HG02970 (cell line): Measurements from ENCODE around the gene ARHGEF26.

Source experiments
- ATAC-seq: cut with Tn5 transposase; IDR thresholded peaks from one replicate; pipeline ENCODE4 v1.9.1; 2021; ENCODE audit warnings: mild to moderate bottlenecking, moderate library complexity, moderate number of reproducible peaks; ENCODE audit not compliant: unreplicated experiment, low FRiP score

The ARHGEF26 gene

DNA sequence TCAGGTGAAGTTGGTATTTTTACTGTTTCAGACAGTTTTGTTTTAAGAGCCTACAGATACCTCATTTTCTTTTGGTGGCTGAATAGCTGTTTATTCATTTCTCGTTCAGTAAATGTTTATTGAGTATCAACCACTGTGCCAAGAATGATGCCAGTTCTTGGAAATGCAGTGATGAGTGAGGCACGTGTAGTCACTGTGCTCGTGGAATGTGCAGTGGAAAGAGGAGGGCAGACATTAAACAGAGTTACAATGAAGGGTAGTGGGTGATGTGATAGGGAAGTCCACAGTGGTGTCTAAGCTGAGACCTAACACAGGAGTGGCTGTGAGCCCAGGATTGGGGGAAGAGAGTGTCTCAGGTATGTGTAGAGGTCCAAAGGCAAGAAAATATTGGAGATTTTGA, 73.7 kb downstream of the ARHGEF26 start:
- no peak for ATAC-seq

- no peak for ATAC-seq
These were observed 74.6 kb downstream of the ARHGEF26 start for GRCh38 chr3:154195620-154196356.

GRCh38 chr3:154197751-154198150, 76.6 kb downstream of the ARHGEF26 start:
- no peak for ATAC-seq

GRCh38 chr3:154209499-154209898, 88.3 kb downstream of the ARHGEF26 start:
- no peak for ATAC-seq

- ATAC-seq = no peak
These were observed 89.8 kb downstream of the ARHGEF26 start for GRCh38 chr3:154210986-154211385.

DNA sequence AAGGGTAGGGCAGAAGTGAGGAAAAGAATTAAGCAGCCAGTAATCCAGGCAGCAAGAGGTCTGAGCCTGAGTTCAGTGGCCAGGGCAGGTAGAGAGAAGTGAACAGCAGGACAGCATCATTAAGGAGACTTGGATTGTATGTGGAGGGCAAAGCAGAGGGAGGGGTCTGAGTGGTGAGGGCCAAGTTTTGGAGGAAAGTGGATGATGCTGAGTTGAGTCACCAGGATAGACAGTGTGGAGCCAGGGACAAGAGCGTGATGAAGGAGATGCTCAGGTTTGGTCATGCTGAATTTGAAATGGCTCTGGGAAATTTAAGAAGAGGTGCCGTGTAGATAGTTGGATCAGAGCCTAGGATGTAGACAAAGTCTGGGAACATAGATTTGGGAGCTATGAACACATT, 93.1 kb downstream of the ARHGEF26 start:
- no peak for ATAC-seq

DNA sequence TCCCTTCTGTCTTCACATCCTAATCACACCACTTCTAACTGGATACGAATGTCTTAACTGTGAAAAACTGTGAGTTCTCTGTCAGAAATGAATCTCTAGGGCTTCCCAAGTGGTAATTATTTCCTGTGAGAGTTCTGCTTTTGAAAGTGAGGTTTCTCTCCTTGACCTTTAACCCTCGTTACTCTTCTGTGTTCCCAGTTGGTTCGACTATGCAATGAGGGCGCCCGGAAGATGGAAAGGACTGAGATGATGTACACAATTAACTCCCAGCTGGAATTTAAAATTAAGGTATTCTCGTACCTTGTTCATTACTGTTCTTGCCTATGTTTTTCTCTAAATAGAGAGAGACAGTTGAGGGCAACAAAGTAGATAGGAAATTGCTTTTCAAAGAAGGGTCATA, 96.5 kb downstream of the ARHGEF26 start:
- no peak for ATAC-seq

DNA sequence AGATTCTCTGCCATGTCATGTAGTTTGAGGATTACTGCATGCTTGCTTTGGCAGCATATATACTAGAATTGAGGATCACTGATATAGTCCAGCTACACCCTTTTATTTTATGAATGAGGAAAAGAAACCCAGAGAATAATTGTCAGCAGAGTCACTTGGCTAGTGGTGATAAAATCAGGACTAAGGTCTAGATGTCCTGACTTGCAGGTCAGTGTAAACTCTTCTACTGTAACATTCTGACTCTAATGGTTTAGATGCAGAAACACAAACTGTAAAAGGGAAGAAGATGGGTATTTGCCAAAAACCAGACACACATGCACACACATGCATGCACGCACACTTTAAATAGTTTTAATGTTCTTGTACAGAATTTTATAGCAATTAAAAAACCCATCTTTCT, 97.5 kb downstream of the ARHGEF26 start:
- ATAC-seq = no peak

DNA sequence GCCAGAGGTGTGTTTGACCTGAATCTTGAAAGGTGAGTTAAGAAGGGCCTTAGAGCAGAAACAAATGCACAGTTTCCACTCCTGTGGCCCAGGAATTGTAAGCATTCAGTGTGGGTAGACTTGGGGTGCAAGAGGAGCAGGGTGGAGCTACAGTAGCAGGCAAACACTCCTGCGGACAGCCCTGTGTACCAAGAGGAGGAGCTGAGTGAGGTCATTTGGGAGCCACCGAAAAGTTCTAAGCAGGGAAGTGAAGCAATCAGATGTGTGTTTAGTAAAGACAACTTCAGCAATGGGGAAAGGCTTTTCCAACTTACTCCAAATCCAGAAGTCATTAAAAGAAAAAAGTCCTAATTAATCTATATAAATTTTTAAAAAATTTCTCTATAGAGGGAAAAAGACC, 99.3 kb downstream of the ARHGEF26 start:
- ATAC-seq = no peak

GRCh38 chr3:154223519-154223918, 102.3 kb downstream of the ARHGEF26 start:
- no peak for ATAC-seq

DNA sequence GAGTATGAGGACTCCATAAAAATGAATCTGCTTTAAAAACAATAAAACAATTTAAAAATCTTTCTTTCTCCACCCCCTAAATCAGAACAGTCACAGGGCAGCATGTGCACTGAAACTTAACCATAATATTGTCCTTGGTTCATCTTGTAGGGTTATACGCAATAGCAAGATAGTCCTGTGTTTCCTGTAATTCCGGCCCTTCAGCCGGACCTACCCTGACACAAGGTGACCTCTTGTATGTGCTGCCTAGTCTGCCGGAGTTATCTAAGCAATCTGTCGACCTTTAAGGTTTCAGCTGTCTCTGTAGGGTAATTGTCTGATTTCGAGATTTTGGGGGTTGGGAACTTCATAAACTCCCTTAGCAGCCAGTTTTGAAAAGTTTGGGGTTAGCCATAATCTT, 103.2 kb downstream of the ARHGEF26 start:
- ATAC-seq = no peak

DNA sequence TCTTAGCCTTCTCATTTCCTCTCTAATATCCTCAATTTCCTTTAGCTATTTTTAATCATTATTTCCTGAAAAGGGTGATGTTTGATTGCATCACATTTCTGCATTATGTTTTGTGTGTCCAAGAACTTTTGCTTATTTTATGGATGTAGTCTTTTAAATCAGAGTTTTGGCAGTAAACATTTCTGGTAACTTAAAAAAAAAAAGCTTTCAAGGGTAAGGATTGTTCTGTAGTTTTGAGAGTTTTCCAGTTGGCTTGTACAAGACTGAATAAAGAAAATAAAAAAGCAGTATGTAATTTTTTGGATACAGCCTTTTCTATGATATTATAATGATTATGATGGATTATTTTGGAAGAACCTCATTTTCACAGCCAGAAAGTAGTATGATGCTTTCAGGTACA, 103.7 kb downstream of the ARHGEF26 start:
- ATAC-seq = no peak

GRCh38 chr3:154225536-154225935, 104.3 kb downstream of the ARHGEF26 start:
- ATAC-seq = no peak

GRCh38 chr3:154227531-154227930, 106.3 kb downstream of the ARHGEF26 start:
- no peak for ATAC-seq

DNA sequence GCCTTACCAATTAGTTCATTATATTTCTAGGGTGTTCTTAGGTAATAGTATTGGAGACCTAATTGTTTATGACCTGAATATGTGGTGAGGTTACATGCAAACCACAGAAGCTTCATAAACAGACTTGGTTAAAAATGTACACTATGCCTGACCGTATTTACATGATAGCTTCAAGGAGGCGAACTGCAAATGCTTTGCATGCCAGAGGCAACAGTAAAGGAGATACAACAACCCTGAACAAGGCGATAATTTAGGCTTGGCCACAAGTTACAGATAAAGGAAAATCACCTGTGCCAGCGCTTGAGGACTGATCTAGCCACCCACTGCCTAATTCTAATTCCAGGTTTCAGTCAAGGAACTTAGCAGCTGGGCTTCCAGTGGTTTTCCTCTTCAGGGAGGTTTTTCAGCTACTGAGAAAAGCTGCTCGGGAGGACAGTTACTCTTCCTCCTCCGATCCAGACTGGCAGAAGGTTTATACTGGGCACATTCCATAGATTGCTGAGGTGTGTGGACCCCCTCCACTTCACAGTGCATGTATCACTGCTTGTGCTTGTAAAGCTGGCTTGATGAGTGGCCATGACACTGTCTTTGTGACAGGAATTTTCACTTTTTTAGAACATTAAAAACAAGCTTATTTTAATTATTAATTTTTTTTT, 107.5 kb downstream of the ARHGEF26 start:
- no peak for ATAC-seq

GRCh38 chr3:154229217-154229590, 108.0 kb downstream of the ARHGEF26 start:
- no peak for ATAC-seq

- ATAC-seq = no peak
These were observed 114.1 kb downstream of the ARHGEF26 start for GRCh38 chr3:154235330-154235729.

- ATAC-seq = no peak
These were observed 115.1 kb downstream of the ARHGEF26 start for GRCh38 chr3:154236331-154236730.

DNA sequence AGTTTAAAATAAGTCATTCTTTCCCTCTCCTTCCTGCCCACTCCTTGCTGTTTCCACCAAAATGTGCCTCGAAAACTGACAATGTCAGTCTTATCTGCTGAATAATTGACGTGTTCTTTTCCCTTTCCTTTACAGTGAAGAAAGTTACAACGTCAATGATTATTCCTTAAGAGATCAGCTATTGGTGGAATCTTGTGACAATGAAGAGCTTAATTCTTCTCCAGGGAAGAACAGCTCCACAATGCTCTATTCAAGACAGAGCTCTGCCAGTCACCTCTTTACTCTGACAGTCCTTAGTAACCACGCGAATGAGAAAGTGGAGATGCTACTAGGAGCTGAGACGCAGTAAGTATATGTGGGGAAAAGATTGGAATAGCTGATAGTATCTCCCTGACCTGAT, 119.0 kb downstream of the ARHGEF26 start:
- ATAC-seq = no peak

DNA sequence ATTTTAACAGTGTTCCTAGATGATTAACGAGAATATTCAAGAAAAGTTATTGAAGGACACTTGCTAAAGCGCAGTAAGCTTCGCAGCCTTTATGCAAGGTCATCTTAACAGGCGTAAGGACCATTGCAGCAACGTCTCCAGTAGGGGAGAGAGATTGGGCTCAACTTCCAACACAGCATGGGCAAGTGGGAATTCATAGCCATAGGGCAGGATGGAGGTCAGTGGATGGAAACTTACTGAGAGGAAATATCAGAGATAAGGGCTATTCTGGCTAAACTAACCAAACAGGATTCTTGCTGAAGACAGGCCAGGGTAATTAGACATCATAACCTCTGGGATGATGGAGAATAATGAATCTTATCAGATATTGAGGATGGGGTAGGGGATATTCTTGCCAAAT, 120.3 kb downstream of the ARHGEF26 start:
- ATAC-seq = no peak

DNA sequence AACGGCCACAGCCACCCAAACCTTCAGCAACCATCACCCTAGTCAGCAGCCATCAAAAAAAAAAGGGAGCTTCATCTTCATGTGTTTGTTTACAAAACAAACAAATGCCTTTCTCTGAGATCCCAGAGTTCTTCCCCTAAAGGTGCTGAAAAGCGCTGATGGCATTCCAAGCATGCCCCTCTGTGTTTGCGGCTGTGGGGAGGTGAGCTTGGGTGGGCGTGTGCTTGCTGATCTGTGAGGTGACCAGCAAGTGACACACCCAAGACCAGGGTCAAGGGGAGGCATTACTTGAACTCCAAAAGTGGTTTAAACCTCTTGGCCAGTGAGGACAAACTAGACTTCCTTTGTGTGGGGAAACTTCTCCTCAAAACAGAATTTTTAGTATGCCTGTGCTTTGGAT, 121.6 kb downstream of the ARHGEF26 start:
- no peak for ATAC-seq

DNA sequence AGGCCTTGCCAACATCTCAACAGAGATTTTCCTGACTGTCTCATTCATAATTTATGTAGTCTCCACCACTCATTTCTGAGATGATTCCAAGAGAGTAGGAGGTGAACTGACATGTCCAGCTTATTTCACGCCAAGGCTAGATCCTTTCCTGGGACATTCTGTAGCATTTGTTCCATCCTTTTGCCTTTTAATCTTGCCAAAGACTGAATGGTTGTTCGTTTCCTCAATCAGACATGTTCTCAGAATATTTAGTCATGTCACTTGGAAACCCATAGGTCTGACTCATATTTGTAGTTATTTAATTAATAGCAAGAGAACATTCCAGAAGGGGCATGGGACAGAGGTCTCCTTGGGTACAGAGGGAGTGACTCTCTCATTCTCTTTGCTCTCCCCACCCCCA, 122.2 kb downstream of the ARHGEF26 start:
- ATAC-seq = no peak
